DMS 273 treated with DMSO at 0.1 percent for 48 hours (cell line): Measurements from ENCODE around the gene KAT6B.
"Not testable (repeated sequence)": the region's sequence is repeated elsewhere in the genome, so short reads cannot be mapped to it uniquely, and the experiment has no call there.

ENCODE experiments used
- DNase-seq: peaks from one replicate; lab custom pipeline; 2025; lab: John Stamatoyannopoulos, UW

The KAT6B gene

DNA sequence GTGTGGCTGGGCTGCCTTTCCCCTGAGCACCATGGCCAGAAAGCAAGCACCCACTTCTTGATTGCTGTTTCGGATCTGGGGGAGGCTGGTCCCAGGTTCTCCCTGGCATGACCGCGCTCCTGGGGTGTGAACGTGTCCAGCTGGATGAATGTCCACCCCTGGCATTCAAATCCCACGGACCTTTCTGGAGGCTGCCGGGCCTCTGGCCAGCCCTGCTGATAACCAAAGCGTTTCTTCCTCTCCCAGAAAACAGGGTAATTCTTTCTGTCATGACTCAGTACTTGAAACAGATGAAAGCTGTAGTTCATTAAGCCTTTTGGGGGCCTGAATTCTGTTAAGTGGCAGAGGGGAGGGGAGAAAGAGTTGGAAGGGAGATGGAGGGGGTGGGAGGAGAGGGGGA, 211.9 kb downstream of the KAT6B start:
- DNase-seq = no peak

DNA sequence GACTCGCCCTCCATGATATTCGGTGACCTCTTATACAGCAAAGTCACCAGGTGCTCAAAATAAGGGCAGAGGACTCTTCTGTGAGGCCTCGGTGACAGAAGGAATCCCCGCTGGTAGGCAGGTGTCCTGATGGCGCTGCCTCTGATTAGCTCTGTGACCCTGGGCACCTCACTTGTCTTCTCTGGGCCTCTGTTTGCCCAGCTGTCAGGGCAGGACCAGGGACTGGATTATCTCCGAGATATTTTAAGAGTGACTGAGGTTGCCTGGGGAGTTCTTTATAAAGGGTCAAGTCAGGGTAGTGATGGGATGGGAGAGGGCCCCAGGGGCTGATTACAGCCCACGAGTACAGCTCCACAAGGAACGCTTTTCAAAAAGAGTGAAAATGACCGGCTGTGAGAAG, 214.2 kb downstream of the KAT6B start:
- DNase-seq = no peak

DNA sequence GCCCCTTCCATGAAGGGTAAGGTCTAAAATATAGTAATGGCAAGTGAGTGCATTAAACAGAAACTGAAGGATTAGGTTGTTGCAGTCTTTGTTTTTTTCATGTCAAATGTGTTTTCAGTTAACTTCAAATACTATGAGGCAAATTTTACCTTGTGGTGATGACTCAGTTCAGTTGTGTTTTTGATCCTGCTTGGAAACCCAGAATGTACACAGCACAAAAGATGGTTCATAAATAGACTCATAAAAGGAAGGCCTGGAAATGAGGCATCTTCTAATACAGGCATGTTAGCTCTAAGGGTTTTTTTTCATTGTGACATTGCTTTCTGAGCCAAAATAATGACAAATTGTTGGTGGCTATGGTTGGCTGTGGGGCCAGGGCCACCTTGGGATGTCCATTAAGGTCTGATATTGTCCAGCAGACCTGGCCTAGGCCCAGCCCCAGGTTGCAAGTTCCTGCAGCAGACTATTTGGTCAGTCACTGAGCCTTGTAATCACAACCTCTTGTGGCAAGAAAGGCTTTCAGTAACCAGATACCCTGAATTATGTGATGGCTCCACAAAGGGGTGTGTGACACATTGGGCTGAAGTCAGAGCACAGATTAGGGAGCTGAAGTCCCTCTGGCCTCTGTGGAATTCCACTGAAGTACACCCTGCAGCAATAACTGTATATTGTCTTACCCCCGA, 216.0 kb downstream of the KAT6B start:
- DNase-seq = no peak

DNA sequence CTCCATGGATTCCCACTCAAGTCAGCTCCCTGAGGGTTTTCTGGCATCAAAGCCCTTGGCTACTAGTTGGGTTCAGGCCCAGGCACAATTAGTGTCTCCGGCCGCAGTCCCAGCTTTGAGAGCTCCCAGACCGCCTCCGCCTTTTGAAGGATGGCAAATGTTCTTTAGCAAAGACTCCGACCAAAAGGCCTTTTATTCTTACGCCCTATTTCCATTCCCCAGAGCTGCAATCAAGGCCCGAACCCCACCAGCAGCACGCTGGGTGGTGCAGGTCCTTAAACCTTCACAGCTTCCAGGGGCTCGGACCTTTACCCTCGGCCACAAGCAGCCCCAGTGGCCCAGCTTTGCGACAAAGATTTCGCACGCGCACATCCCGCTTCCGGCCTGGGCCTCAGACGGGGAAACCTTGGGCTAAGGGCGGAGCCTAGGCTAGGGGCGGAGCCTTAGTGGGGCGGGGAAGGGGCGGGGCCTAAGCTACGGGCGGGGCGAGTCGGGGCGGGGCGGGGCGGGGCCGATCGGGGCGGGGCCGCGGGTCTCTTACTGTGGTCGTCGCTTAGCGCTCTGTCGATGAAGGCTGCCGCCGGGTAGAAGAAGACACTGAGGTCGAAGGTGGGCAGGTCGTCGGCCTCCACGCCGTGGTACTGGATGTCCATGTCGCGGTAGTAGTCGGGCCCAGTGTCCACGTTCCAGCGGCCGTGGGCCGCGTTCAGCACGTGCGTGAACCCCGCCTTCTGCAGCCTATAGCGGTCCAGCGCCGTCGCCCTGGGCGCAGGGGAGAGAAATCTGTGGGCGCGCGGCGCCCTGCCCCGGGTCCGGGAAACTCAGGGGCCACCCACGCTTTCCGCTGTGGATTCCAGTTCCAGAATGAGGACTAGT, 217.1 kb downstream of the KAT6B start:
- DNase-seq = no peak

DNA sequence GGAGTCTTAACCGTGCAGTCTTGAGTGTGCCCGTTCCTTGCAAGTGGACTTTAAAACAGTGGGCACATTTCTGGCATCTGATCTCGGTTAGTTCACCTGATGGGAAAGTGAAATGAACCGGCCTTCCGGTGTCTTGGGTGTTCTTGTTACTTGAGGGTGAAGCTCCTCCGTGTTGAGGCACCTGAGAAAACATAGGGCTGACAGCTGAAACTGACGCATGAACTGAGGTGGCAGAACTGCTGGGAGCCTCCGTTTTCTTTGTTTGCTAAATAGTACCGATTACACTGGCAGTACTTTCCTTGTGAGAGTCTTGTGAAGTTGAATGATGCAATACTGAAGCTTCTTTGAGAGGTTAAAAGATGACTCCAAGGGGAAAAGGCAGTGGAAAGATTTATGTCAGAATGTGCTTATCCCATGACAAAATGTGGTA, 222.3 kb downstream of the KAT6B start:
- no peak for DNase-seq

DNA sequence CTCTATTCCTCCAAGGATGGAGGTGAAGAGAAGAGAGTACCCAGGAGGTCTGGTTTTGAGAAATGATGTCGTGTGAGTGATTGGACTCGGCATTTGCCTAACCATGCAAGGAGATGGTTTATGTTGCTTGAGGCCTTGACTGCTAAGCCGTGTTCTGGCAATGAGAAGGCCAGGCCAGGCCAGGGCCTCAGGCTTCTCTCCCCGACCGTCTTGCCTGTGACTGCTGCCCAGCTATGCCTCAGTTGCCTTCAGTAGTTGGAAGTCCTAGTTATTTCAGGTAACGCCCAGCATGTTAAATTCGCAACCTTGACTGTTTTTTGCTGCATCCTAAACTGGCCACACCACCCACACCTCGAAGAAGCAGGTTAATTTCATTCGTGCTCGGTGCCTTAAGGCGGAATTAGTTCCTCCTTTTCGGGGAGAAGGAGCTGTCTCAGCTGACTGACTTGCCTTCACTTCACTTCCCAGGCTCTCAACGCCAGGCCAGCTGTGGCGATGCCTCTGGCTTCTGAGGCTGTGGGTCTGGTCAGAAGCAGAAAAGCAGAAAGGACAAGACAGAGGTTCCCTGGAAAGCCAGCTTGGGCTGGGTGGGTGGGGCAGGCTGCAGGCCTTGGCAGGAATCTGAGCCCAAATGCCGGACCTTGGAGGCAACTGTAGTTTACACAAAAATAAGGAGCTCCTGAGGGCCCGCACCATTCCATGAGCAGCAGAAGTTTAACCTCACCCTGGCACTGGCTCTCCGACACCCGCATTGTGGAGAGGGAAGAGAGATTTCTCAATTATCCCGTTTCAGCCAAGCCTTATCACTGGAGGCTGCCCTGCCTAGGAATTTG, 223.1 kb downstream of the KAT6B start:
- no peak for DNase-seq

DNA sequence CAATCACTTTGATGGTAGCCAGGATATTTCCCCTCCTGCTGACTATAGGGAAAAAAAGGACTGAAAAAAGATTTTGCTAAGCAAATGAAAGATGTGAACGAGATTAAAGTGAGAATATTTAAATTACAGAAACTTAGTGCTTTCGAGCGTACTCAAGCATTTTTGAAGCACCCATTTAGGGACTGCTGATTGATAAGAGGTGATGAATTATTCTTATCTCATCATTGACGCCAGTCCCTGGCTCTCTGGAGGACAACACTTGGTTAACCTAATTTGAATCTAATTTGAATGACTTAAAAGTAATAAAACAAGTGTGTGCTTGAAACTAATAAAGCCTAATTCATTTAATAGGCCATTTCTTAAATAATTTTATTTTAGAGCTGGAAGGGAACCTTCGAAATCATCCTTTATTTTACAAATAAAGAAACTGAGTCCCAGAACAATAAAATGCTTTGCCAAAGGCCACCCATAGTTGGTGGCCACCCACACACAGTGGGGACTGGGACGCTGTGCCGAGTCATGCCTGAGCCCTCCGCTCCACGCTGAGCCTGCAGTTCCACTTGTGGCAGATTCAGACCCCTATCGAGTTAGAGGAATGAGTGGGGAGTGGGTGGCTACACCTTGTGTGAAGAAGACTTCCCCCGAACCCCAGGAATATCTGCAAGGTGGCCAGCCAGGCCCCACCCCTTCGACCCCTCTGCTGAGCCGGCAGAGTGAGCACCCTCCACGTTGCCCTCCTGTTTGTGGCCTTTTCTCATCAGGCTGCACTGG, 223.9 kb downstream of the KAT6B start:
- no peak for DNase-seq

DNA sequence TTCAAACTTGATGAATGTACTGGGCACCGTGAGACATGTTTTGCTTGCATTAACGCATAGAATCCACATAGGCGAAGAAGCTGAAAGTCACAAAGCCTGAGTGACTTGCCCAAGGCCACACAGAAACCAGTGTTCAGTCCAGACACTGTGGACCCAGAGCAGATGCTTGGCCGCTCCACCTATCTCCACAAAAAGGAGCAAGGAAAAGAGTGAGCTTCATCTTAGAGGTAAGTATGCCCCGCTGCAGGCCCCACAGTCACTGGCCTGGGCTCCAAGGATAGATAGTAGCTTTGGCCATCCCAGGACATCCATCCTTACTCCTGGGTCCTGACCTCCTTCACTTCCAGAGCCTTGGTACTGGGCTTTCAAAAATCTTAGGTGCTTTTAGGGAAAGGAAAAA, 224.9 kb downstream of the KAT6B start:
- no peak for DNase-seq

DNA sequence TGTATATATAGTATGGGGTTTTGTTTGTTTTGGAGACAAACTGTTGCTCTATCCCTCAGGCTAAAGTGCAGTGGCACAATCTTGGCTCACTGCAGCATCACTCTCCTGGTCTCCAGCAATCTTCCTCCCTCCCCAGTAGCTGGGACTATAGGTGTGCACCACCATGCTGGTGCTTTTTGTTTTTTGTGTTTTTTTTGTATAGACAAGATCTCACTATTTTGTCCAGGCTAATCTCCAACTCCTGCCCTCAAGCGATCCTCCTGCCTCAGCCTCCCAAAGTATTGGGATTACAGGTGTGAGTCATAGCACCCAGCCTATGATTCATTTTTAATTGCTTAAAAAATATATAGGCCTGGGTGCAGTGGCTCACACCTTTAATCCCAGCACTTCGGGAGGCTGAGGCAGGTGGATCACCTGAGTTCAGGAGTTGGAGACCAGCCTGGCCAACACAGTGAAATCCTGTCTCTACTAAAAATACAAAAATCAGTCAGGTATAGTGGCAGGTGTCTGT, 229.6 kb downstream of the KAT6B start:
- DNase-seq = not testable (repeated sequence)

DNA sequence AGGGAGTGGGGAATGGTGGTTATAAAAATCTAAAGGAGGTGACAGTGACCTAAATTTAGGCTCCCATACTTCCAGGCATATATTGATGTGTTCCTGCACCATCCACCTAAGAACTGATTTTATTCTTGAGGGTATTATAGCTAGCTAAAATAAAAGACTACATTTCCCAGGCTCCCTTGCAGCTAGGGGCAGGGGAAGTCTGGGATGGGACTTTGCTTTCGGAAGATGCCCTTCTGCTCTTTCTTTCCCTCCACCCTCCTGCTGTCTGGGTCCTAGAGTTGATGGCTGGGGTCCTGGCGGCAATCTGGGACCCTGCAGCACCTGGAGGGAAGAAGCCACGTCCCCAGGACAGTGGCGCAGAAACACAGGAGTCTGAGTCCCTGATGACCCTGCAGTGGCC, 231.3 kb downstream of the KAT6B start:
- no peak for DNase-seq

DNA sequence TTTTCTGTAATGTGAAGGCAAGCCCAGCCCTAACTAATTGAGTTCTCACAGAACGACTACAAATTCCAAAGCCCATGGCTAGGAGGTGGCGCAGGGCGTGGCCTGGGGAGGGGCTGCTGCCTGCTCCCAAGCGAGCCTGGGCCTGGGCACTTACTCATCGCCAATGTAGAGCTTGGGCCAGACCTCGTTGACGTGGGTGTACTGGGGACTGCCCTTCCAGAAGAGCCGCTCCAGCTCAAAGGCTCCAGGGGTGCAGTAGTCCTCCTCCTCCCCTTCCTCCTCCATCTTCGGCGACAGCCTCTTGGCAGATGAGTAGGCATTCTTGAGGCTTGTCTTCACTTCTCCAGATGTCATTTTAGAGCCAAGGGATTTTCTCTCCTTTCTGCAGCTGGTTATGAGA, 231.8 kb downstream of the KAT6B start:
- DNase-seq = no peak

DNA sequence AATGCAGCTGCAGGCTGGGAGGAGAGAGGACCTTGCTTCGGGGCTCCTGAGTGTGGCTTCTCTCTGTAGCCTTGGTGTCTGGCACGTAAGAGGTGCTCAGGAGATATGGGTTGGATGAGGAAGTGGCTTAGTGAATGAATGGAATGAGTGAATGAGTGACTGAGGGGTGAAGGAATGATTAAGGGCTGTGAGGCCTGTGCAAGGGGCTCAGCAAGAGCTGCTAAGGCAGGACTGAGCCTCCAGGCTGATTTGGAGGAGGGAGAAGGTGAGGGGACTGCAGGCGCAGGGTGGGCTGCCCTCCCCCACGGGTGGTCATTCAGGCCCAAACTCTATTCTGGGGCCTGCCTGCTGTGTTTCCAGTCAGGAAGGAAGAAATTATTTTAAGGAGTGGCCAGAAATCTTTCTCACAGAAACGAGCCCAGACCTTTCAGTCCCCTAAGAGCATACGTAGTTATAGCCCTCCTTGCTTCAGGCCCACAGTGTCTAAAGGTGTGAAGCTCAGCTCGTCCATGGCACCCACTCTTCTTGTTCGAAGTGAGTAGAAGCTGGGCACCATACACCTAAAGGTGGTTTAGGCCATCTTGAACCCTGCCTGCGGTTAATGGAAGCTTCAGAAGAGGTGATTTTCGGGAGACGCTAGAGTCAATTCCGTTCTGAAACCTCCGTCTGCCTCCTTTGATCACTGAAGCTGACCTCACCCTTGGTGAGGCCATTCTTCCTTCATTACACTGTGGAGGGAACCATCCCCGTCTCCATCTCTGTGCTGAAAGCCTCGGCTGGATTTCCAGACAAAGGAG, 235.5 kb downstream of the KAT6B start:
- DNase-seq = no peak

DNA sequence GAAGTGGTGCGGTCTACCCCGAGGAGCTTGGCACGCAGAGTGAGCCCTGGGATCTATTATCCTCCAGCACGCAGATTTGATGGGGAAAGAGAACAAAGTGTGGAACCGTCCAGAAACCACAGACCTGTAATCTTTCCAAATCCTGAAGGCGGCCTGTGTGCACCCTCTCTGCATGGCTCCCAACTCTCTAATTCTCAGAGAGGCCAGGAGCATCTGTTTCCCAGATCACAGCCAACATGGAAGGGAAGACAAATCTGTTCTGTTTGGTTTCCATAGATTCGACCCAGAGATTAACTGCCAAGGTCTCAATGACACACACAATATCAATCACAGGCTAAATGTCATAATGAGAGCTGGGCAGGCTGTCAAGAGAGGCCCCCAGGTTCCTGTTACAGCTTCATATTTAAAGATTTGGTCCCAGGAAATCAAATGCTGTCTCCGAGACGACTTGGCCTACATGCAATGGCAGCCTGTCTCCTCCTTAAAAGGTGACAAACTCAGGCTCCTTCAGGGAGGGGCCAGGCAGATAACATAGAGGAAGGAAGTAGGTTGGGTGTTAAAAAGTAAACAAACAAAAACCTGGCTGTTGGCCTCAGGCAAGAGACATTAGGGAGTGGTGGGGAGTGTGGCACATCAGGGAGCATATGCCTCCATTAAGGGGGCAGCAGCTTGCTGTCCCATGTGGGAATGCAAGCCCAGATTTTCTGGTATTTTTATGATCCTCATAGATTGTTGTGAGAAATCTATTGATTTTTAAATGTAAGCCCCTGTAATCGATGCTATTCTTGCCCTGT, 236.3 kb downstream of the KAT6B start:
- DNase-seq = no peak

DNA sequence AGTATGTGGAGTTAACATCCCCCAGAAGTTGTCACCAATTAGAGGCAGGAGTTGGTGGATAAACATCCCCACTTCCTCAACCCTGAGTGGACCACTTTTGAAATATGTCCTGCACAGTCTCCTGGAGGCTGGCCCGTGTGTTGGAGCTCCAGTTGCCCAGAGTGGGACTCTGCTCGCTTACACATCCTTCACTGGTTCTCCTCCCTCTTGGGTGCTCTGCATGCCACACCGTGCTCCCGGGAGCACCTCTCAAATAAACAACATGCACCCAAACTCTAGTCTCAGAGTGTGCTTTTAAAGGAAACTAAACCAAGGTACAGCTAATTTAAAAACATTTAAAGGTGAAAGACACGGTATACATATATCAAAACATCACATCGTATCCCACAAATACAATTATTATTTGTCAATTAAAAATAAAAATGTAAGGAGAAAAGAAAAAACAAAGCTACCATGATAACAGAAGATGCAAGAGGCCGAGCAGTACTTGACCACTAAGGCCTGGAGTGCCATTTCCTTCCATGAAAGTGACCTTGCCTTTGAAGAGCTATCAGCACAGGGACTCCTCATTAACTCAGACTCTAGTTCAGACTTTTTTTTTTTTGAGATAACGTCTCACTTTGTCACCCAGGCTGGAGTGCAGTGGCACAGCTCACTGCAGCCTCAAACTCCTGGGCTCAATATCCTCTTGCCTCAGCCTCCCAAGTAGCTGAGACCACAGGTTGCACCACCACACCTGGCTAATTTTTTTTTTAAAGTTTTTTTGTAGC, 237.2 kb downstream of the KAT6B start:
- no peak for DNase-seq

DNA sequence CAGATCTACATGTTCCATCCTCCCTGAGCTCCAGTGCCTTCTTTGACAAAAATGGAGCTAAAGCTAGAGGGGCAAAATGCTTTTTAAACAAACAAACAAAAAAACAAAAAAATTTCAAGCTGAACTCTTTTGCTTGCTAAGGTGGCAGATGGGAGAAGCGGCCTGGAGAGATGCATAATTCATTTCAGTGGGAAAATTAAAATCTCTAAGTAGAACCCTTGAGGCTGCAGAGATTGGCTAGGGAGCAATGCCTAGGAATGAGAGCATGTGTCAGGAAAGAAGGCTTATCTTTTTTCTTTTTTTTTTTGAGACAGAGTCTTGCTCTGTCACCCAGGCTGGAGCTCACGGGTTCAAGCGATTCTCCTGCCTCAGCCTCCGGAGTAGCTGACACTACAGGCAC, 238.7 kb downstream of the KAT6B start:
- DNase-seq = no peak

DNA sequence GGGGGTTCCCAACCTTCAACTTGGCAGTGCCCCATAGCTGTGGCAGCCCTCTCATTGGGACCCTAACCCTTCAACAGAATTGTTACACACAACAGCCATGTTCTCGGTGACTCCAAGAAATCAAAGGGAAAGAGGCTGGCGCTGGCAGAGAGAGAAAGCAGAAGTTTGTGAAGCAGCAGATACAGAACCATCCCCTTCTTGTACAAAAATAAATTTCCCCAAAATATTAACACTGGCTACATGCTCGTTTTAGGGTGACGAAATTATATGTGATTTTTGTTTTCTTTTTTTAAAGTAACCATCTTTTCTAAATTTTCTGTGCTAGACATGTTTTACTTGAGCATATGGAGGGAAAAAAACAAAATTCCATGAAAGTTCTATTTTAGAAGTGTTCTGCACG, 239.9 kb downstream of the KAT6B start:
- no peak for DNase-seq

DNA sequence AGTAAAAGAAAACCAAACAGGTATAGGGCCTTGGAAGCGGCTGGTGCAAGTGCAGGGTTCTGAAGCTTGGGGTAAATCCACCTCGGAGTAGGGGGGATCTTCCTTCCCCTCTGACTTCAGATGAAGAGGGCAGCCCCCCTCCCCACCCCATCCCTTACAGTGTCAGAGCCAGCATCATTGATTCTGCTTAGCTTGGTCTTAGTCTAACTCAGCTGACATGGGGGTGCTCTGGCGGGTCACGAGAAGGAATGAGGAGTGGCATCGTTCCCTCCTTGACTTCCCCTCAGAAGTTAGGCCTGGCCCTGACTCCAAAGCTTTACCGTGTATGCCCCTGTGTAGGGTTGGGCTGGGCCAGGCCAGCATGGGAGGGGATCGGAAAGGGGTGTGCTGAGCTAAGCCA, 240.9 kb downstream of the KAT6B start:
- DNase-seq = no peak

DNA sequence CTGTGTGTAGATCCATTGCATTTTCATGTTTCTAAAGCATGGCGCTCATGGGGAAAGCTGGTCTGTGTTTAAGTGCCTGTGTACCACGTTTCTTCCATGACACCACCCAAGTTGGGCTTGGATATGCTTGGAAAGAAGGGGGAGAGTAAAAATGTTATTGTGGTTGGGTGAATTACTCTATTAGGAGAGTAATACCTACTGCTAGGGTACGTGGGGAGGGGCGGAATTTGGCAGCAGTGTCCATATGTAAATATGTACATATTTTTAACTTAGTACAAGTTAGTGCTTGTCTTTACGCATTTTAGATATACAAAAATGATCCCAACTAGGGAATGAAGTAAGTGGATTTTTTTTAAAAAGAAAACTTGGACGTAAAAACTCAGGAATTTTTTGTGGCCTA, 242.1 kb downstream of the KAT6B start:
- DNase-seq = no peak

DNA sequence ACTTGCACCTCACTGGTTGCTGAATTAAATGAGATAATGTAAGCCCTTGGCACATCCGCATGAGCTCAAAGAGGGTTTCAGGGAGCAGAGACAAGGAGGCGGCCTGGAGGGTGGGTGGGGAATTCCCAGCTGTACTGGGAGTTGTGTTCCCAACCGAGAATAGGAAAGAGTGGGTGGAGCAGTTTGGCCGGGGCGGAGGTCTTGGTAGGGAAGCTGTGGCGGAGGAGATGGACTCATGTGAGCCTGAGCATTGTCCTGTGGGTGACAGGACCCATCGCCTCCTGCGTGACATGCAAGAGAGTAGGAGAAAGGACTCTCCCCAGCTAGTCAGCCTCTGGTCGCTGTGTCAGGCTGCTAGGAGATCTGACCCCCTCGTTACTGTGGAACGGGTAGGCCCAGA, 244.1 kb downstream of the KAT6B start:
- no peak for DNase-seq
